Activated CD8-positive, alpha-beta memory T cell treated with anti-CD3 and anti-CD28 coated beads, Interleukin-2, amount 50 U/mL, for 4 hours (primary cell): ENCODE measurements around the gene SH2D6.
"Not testable (repeated sequence)": the region's sequence is repeated elsewhere in the genome, so short reads cannot be mapped to it uniquely, and the experiment has no call there.

ENCODE experiments used
- DNase-seq: peaks from one replicate; pipeline ENCODE4 v3.0.0-alpha.2; 2020

SH2D6 gene

GRCh38 chr2:85398426-85399182 lies 19.9 kb upstream of the SH2D6 start:
- no peak for DNase-seq

- no peak for DNase-seq
Observed at GRCh38 chr2:85399183-85399455, 19.4 kb upstream of the SH2D6 start.

GRCh38 chr2:85400023-85400422 lies 18.5 kb upstream of the SH2D6 start:
- no peak for DNase-seq

GRCh38 chr2:85400541-85401463 lies 17.7 kb upstream of the SH2D6 start:
- DNase-seq: no peak

- no peak for DNase-seq
Observed at GRCh38 chr2:85401464-85401805, 17.1 kb upstream of the SH2D6 start.

GRCh38 chr2:85401844-85402243 lies 16.7 kb upstream of the SH2D6 start:
- DNase-seq: no peak

GRCh38 chr2:85405201-85406059 lies 13.1 kb upstream of the SH2D6 start:
- DNase-seq: peak; percentile 72

GRCh38 chr2:85409845-85410583 lies 8.5 kb upstream of the SH2D6 start, which contains the start of gene CAPG:
Gene CAPG (minus strand): TSS chr2:85410366. CDS start chr2:85402145, 8,221 bp downstream.
- peak; percentile 41 for DNase-seq

- no peak for DNase-seq
Observed at GRCh38 chr2:85410584-85411404, 7.7 kb upstream of the SH2D6 start.

- DNase-seq: no peak
Observed at GRCh38 chr2:85411405-85411748, 7.1 kb upstream of the SH2D6 start.

- peak; percentile 71 for DNase-seq
Observed at GRCh38 chr2:85413592-85414420, 4.7 kb upstream of the SH2D6 start.

GRCh38 chr2:85414421-85414759 lies 4.1 kb upstream of the SH2D6 start:
- not testable (repeated sequence) for DNase-seq

GRCh38 chr2:85414761-85415553 lies 3.6 kb upstream of the SH2D6 start:
- no peak for DNase-seq

GRCh38 chr2:85415980-85416650 lies 2.4 kb upstream of the SH2D6 start:
- no peak for DNase-seq

GRCh38 chr2:85419009-85419675 lies 628 bp downstream of the SH2D6 start:
- no peak for DNase-seq

GRCh38 chr2:85420536-85421259 lies 2.2 kb downstream of the SH2D6 start:
- peak; percentile 89 for DNase-seq

- no peak for DNase-seq
Observed at GRCh38 chr2:85421260-85422071, 3.0 kb downstream of the SH2D6 start.
